Stimulated activated CD8-positive, alpha-beta memory T cell treated with anti-CD3 and anti-CD28 coated beads, Interleukin-7, amount 100 ng/mL, for 4 hours (primary cell): ENCODE measurements around the gene PRR14.

Experiments used
- DNase-seq, 2 donors: peaks; one replicate each; pipeline ENCODE4 v3.0.0-alpha.2; 2020; ENCODE audit warnings: low read depth in 2 of 2

The PRR14 gene

GRCh38 chr16:30659507-30660423, 9.0 kb downstream of the PRR14 start:
- DNase-seq = peak in 1 of 2 donors; percentile 52

- peak; percentile 75 to 79 for DNase-seq
These were observed 9.9 kb downstream of the PRR14 start for GRCh38 chr16:30660424-30661261.

GRCh38 chr16:30662449-30662848, 11.7 kb downstream of the PRR14 start:
- no peak for DNase-seq

- no peak for DNase-seq
These were observed 12.3 kb downstream of the PRR14 start for GRCh38 chr16:30663038-30663437.

- no peak for DNase-seq
These were observed 13.1 kb downstream of the PRR14 start for GRCh38 chr16:30663820-30664219.

GRCh38 chr16:30664616-30665109, 13.9 kb downstream of the PRR14 start:
- no peak for DNase-seq

GRCh38 chr16:30665155-30665829, 14.5 kb downstream of the PRR14 start:
- DNase-seq = no peak

- no peak for DNase-seq
These were observed 15.1 kb downstream of the PRR14 start for GRCh38 chr16:30665830-30666190.

GRCh38 chr16:30666681-30667080, 15.9 kb downstream of the PRR14 start:
- DNase-seq = no peak

GRCh38 chr16:30667361-30667905, 16.7 kb downstream of the PRR14 start:
- no peak for DNase-seq

GRCh38 chr16:30668393-30668792, 17.6 kb downstream of the PRR14 start:
- DNase-seq = no peak

GRCh38 chr16:30669026-30669902, 18.5 kb downstream of the PRR14 start:
- DNase-seq = no peak

- no peak for DNase-seq
These were observed 19.4 kb downstream of the PRR14 start for GRCh38 chr16:30669903-30670824.

- no peak for DNase-seq
These were observed 24.4 kb downstream of the PRR14 start for GRCh38 chr16:30675143-30675542.

- no peak for DNase-seq
These were observed 27.3 kb downstream of the PRR14 start for GRCh38 chr16:30677931-30678585.

- DNase-seq = no peak
These were observed 27.8 kb downstream of the PRR14 start for GRCh38 chr16:30678586-30678970.

- no peak for DNase-seq
These were observed 29.6 kb downstream of the PRR14 start for GRCh38 chr16:30680326-30680725.

- DNase-seq = no peak
These were observed 37.9 kb downstream of the PRR14 start for GRCh38 chr16:30688701-30689100.

- DNase-seq = no peak
These were observed 41.1 kb downstream of the PRR14 start for GRCh38 chr16:30691907-30692306.
